Neuronal stem cell (in vitro differentiated cells): ENCODE measurements around the gene PRCD.

ENCODE experiments used
- DNase-seq: peaks from one replicate; pipeline ENCODE4 v3.0.0-alpha.2; 2013; ENCODE audit warnings: low spot score
- H2AFZ ChIP-seq: one replicate; pipeline ENCODE4 v1.6.1; 2013; ENCODE audit warnings: mild to moderate bottlenecking, low read length, inconsistent platforms
- H2AK5ac ChIP-seq: 2 replicates; pipeline ENCODE4 v1.6.1; 2013; ENCODE audit warnings: low read depth, mild to moderate bottlenecking, inconsistent platforms, low read length, moderate library complexity, mixed read lengths
- H2BK120ac ChIP-seq: 2 replicates; pipeline ENCODE4 v1.6.1; 2013; ENCODE audit warnings: low read depth, mild to moderate bottlenecking, inconsistent platforms, low read length, moderate library complexity, mixed read lengths
- H2BK12ac ChIP-seq: one replicate; pipeline ENCODE4 v1.6.1; 2013; ENCODE audit warnings: low read length, inconsistent platforms
- H2BK15ac ChIP-seq: 2 replicates; pipeline ENCODE4 v1.6.1; 2013; ENCODE audit warnings: mild to moderate bottlenecking, low read length, inconsistent platforms, mixed read lengths
- H2BK5ac ChIP-seq: one replicate; pipeline ENCODE4 v1.6.1; 2013; ENCODE audit warnings: inconsistent platforms, mild to moderate bottlenecking, low read length, moderate library complexity
- H3K14ac ChIP-seq: one replicate; pipeline ENCODE4 v1.6.1; 2013; ENCODE audit warnings: low read length, inconsistent platforms
- H3K18ac ChIP-seq: 2 replicates; pipeline ENCODE4 v1.6.1; 2013; ENCODE audit warnings: low read length, inconsistent platforms
- H3K23ac ChIP-seq: 2 replicates; pipeline ENCODE4 v1.6.1; 2013; ENCODE audit warnings: low read depth, mild to moderate bottlenecking, mixed read lengths, low read length, inconsistent platforms; ENCODE audit not compliant: poor library complexity
- H3K27ac ChIP-seq: replicated peaks from 3 replicates; pipeline ENCODE4 v1.5.1; 2013; ENCODE audit warnings: low read length, inconsistent platforms
- H3K27me3 ChIP-seq, 3 experiments: 2 replicates each; pipeline ENCODE4 v1.6.1; 2013; ENCODE audit warnings: low read length in 3 of 3, mild to moderate bottlenecking in 2 of 3, inconsistent platforms in 1 of 3, low read depth in 1 of 3, mixed read lengths in 1 of 3, moderate library complexity in 1 of 3; ENCODE audit not compliant: control insufficient read depth in 3 of 3, insufficient read depth in 3 of 3
- H3K36me3 ChIP-seq, 2 donors: replicated peaks in 1 of 2; 2 replicates each; pipeline ENCODE4 v1.6.1; 2013; ENCODE audit warnings: low read length in 2 of 2; ENCODE audit not compliant: control insufficient read depth in 2 of 2, insufficient read depth in 2 of 2
- H3K4ac ChIP-seq: 2 replicates; pipeline ENCODE4 v1.6.1; 2013; ENCODE audit warnings: inconsistent platforms, mild to moderate bottlenecking, low read length, moderate library complexity
- H3K4me1 ChIP-seq, 2 donors: 1 replicate in 1 of 2; 2 replicates in 1 of 2; pipeline ENCODE4 v1.6.1; 2013; ENCODE audit warnings: low read length in 2 of 2, low read depth in 1 of 2; ENCODE audit not compliant: control insufficient read depth in 2 of 2, insufficient read depth in 1 of 2
- H3K4me2 ChIP-seq: one replicate; pipeline ENCODE4 v1.6.1; 2013; ENCODE audit warnings: mild to moderate bottlenecking, low read length, inconsistent platforms; ENCODE audit not compliant: insufficient read depth, poor library complexity, severe bottlenecking
- H3K4me3 ChIP-seq, 2 donors: 2 replicates each; pipeline ENCODE4 v1.5.1; 2013; ENCODE audit warnings: low read length in 2 of 2, mild to moderate bottlenecking in 2 of 2, inconsistent platforms in 1 of 2, moderate library complexity in 1 of 2
- H3K79me1 ChIP-seq: one replicate; pipeline ENCODE4 v1.6.1; 2013; ENCODE audit warnings: low read depth, mild to moderate bottlenecking, inconsistent platforms, low read length, moderate library complexity
- H3K9ac ChIP-seq: one replicate; pipeline ENCODE4 v1.6.1; 2013; ENCODE audit warnings: mild to moderate bottlenecking, low read depth, low read length, inconsistent platforms; ENCODE audit not compliant: poor library complexity
- H3K9me3 ChIP-seq, 2 donors: replicated peaks in 1 of 2; 2 replicates each; pipeline versions ENCODE3 to v1.6.1; 2013; ENCODE audit warnings: low read length in 2 of 2, mild to moderate bottlenecking in 2 of 2, inconsistent platforms in 1 of 2, low read depth in 1 of 2, mixed read lengths in 1 of 2, moderate library complexity in 1 of 2; ENCODE audit not compliant: control insufficient read depth in 2 of 2, insufficient read depth in 1 of 2
- H4K8ac ChIP-seq: one replicate; pipeline ENCODE4 v1.6.1; 2013; ENCODE audit warnings: low read depth, mild to moderate bottlenecking, inconsistent platforms, low read length, moderate library complexity
- H4K91ac ChIP-seq: one replicate; pipeline ENCODE4 v1.6.1; 2013; ENCODE audit warnings: low read length, low read depth, mild to moderate bottlenecking, inconsistent platforms; ENCODE audit not compliant: poor library complexity
- WGBS, 2 donors: extraction: QIAGEN DNeasy Blood & Tissue Kit; methylation state at CpG; one replicate each; pipeline ENCODE4 v1.1.7; 2013; ENCODE audit warnings: missing lambda C conversion rate in 2 of 2, mixed read lengths in 1 of 2; ENCODE audit not compliant: insufficient read length in 2 of 2, insufficient replicate concordance in 1 of 2; ENCODE audit errors: extremely low coverage in 2 of 2; 5-methylcytosine and 5-hydroxymethylcytosine counted together

Gene PRCD

GRCh38 chr17:76529224-76530094 is 10.4 kb upstream of the PRCD start:
- Histone ChIP-seq H3K4me3 (no peak overlapping the region), H3K79me1 (no peaks in the 10 kb centered on the region), H3K4me1 (peaks cover 24 to 28% of the 10 kb centered on the region in 2 donors), H4K8ac (no peak overlapping the region), H3K36me3 (no peaks in the 10 kb centered on the region), H3K27ac (no peak overlapping the region), H3K14ac (no peak overlapping the region), H3K4ac (peak overlapping the region; percentile 39), H2BK5ac (peak overlapping the region; percentile 67), H2BK120ac (peak overlapping the region; percentile 44), H2AFZ (peak overlapping the region; percentile 66), H3K9ac (no peak overlapping the region), H3K9me3 (no peaks in the 10 kb centered on the region), H3K4me2 (no peak overlapping the region), H2AK5ac (peak overlapping the region; percentile 70), H3K23ac (peak overlapping the region; percentile 38), H3K18ac (peak overlapping the region; percentile 81), H3K27me3 (peaks cover 0 to 6% (median 0%) of the 10 kb centered on the region in 3 experiments), H2BK12ac (no peak overlapping the region), H4K91ac (no peak overlapping the region), H2BK15ac (peak overlapping the region; percentile 53)
- no peak for DNase-seq
- no CpG with 5 or more reads among the region's 20 CpGs for WGBS, 2 donors

- no peak for DNase-seq
- Histone ChIP-seq H3K23ac (peak overlapping the region; percentile 38), H3K4me1 (peaks cover 24 to 27% of the 10 kb centered on the region in 2 donors), H3K4me3 (no peak overlapping the region), H4K8ac (no peak overlapping the region), H2BK12ac (peak overlapping the region; percentile 88), H4K91ac (no peak overlapping the region), H3K27ac (no peak overlapping the region), H3K4me2 (no peak overlapping the region), H3K9me3 (no peaks in the 10 kb centered on the region), H3K18ac (peak overlapping the region; percentile 85), H3K9ac (peak overlapping the region; percentile 47), H2AFZ (peak overlapping the region; percentile 66), H3K27me3 (peaks cover 0 to 8% (median 0%) of the 10 kb centered on the region in 3 experiments), H3K4ac (peak overlapping the region; percentile 76), H2AK5ac (peak overlapping the region; percentile 99), H2BK5ac (peak overlapping the region; percentile 67), H2BK15ac (peak overlapping the region; percentile 53), H3K36me3 (no peaks in the 10 kb centered on the region), H3K14ac (peak overlapping the region; percentile 5), H3K79me1 (no peaks in the 10 kb centered on the region), H2BK120ac (peak overlapping the region; percentile 44)
- no CpG with 5 or more reads among the region's 23 CpGs for WGBS, 2 donors
Measured at GRCh38 chr17:76530095-76530723, 9.6 kb upstream of the PRCD start.

GRCh38 chr17:76530811-76531485 is 8.9 kb upstream of the PRCD start:
- peak overlapping the region; percentile 67 for H2BK5ac ChIP-seq
- no peak for DNase-seq
- peaks cover 0 to 16% (median under 1%) of the 10 kb centered on the region in 3 experiments for H3K27me3 ChIP-seq
- peak overlapping the region; percentile 99 for H2AK5ac ChIP-seq
- peak overlapping the region; percentile 55 for H3K23ac ChIP-seq
- peak overlapping the region; percentile 64 for H4K91ac ChIP-seq
- H2BK120ac ChIP-seq = peak overlapping the region; percentile 72
- no peaks in the 10 kb centered on the region for H3K36me3 ChIP-seq
- H3K18ac ChIP-seq = peak overlapping the region; percentile 85
- no peaks in the 10 kb centered on the region for H3K79me1 ChIP-seq
- peak overlapping the region; percentile 72 for H4K8ac ChIP-seq
- H3K4ac ChIP-seq = peak overlapping the region; percentile 76
- peaks cover 24 to 30% of the 10 kb centered on the region in 2 donors for H3K4me1 ChIP-seq
- no peak overlapping the region for H2BK12ac ChIP-seq
- H3K27ac ChIP-seq = no peak overlapping the region
- peak overlapping the region; percentile 60 for H3K9ac ChIP-seq
- H2AFZ ChIP-seq = peak overlapping the region; percentile 66
- peak overlapping the region; percentile 47 for H3K14ac ChIP-seq
- WGBS, 2 donors = no CpG with 5 or more reads among the region's 32 CpGs
- peak overlapping the region in 1 of 2 donors; percentile 38 for H3K4me3 ChIP-seq
- H3K9me3 ChIP-seq = no peaks in the 10 kb centered on the region
- H2BK15ac ChIP-seq = peak overlapping the region; percentile 53
- no peak overlapping the region for H3K4me2 ChIP-seq
